ENCODE results near the gene EFCAB11. TPM values are rescaled to one million over a fixed set of nuclear protein-coding genes. Genes with fewer than 3 reads are reported as not detected.

EFCAB11 gene
- total RNA-seq, 1 donor from 2014 or later, result not detected

- intact Hi-C loops (cut with DNase I), result loop anchor here (5.0 kb wide), 1 partner anchor 664 kb away; no protein-coding TSS in a partner anchor
- Histone ChIP-seq H3K27me3 (no peaks in the 10 kb centered on the region), H3K27ac (no peak overlapping the region), H3K9me3 (no peaks in the 10 kb centered on the region), H3K36me3 (no peaks in the 10 kb centered on the region), H3K4me3 (no peak overlapping the region), H3K4me1 (peaks cover 0 to 2% of the 10 kb centered on the region in 2 donors)
- TF ChIP-seq, protein P1, sequence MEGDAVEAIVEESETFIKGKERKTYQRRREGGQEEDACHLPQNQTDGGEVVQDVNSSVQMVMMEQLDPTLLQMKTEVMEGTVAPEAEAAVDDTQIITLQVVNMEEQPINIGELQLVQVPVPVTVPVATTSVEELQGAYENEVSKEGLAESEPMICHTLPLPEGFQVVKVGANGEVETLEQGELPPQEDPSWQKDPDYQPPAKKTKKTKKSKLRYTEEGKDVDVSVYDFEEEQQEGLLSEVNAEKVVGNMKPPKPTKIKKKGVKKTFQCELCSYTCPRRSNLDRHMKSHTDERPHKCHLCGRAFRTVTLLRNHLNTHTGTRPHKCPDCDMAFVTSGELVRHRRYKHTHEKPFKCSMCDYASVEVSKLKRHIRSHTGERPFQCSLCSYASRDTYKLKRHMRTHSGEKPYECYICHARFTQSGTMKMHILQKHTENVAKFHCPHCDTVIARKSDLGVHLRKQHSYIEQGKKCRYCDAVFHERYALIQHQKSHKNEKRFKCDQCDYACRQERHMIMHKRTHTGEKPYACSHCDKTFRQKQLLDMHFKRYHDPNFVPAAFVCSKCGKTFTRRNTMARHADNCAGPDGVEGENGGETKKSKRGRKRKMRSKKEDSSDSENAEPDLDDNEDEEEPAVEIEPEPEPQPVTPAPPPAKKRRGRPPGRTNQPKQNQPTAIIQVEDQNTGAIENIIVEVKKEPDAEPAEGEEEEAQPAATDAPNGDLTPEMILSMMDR (IDR thresholded peaks at IDR 0.05), result no peak
- no peak for DNase-seq (ENCODE audit: low spot score in 2 of 2)
Measured at GRCh38 chr14:89906000-89906399, 48.5 kb downstream of the EFCAB11 start.

DNA sequence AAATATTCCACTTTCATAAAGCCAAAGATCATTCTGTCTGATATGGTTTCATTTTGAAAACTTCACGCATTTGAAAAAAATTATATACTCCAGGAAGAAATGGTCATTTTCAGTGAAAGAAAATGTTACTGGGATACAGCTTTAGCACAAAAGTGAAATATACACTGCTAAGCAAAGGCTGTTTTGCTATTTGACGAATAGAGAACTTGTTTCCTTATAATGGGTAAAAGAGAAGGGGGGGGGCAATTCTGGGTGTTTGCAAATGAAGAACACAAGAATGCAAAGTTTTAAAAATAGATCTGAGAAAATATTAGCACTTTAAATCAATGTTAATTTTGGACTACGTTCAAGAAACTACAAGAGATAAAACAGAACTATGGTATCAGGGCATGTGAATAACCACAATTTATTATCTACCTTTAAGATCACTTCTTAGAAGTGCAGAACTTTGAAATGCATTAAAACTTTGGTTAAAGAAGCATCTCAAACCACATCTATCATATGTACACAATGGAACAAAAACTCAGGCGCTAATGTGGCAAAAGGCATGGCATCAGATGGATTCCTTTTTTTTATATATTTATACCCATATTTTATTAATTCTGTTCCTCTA is 51.1 kb downstream of the EFCAB11 start:
- no peak for DNase-seq (ENCODE audit: low spot score in 2 of 2)
- Histone ChIP-seq H3K27me3 (no peaks in the 10 kb centered on the region), H3K27ac (peak overlapping the region in 1 of 2 donors; percentile 17), H3K4me1 (no peaks in the 10 kb centered on the region), H3K9me3 (no peaks in the 10 kb centered on the region), H3K4me3 (peak overlapping the region in 1 of 2 donors; percentile 22), H3K36me3 (no peaks in the 10 kb centered on the region)
- intact Hi-C loops (cut with DNase I), result no loop called here
- TF ChIP-seq, protein P1 (IDR thresholded peaks at IDR 0.05), result no peak

- intact Hi-C loops (cut with DNase I), result no loop called here
- H3K9me3 ChIP-seq, result no peaks in the 10 kb centered on the region
- no peaks in the 10 kb centered on the region for H3K36me3 ChIP-seq
- H3K4me3 ChIP-seq, result peak overlapping the region in 1 of 2 donors; percentile 22
- no peak for DNase-seq (ENCODE audit: low spot score in 2 of 2)
- peak overlapping the region in 1 of 2 donors; percentile 17 for H3K27ac ChIP-seq
- TF ChIP-seq, protein P1 (IDR thresholded peaks at IDR 0.05), result no peak
- no peaks in the 10 kb centered on the region for H3K4me1 ChIP-seq
- H3K27me3 ChIP-seq, result no peaks in the 10 kb centered on the region
Measured at GRCh38 chr14:89902881-89903280, 51.6 kb downstream of the EFCAB11 start.

- TF ChIP-seq, protein P1 (IDR thresholded peaks at IDR 0.05), result no peak
- intact Hi-C loops (cut with DNase I), result no loop called here
- H3K27ac ChIP-seq, result no peak overlapping the region
- no peaks in the 10 kb centered on the region for H3K27me3 ChIP-seq
- no peak overlapping the region for H3K4me3 ChIP-seq
- no peaks in the 10 kb centered on the region for H3K4me1 ChIP-seq
- DNase-seq (ENCODE audit: low spot score in 2 of 2), result no peak
- no peaks in the 10 kb centered on the region for H3K9me3 ChIP-seq
- H3K36me3 ChIP-seq, result no peaks in the 10 kb centered on the region
Measured at GRCh38 chr14:89900802-89901201, 53.7 kb downstream of the EFCAB11 start.

GRCh38 chr14:89899917-89900663 is 54.4 kb downstream of the EFCAB11 start:
- no peak overlapping the region for H3K27ac ChIP-seq
- no peak for DNase-seq (ENCODE audit: low spot score in 2 of 2)
- H3K4me1 ChIP-seq, result no peaks in the 10 kb centered on the region
- no peak overlapping the region for H3K4me3 ChIP-seq
- no peaks in the 10 kb centered on the region for H3K9me3 ChIP-seq
- TF ChIP-seq, protein P1 (IDR thresholded peaks at IDR 0.05), result peak; percentile 12 to 42 (median 37)
- intact Hi-C loops (cut with DNase I), result loop anchor here (5.0 kb wide), 1 partner anchor 43 kb away; no protein-coding TSS in a partner anchor
- H3K27me3 ChIP-seq, result no peaks in the 10 kb centered on the region
- no peaks in the 10 kb centered on the region for H3K36me3 ChIP-seq

All from ascending aorta (tissue), 2 donors.